GM13976 (cell line): Measurements from ENCODE around the gene CCDC141.

Experiments used
- DNase-seq: peaks from one replicate; pipeline ENCODE4 v3.0.0; 2012; ENCODE audit warnings: low spot score
- CTCF ChIP-seq: IDR thresholded peaks from 2 replicates; pipeline ENCODE4 v1.5.1; 2012; ENCODE audit warnings: borderline replicate concordance, mild to moderate bottlenecking; ENCODE audit not compliant: insufficient read depth; ENCODE audit errors: extremely low read depth, missing control alignments, control extremely low read depth
- in situ Hi-C: fragments of 300-500 bp; cut with MboI; formaldehyde crosslinking; loops from one replicate; pipeline ENCODE4 v1.12.0; 2022; ENCODE audit warnings: low sequenced_read_pairs, mixed read lengths, inconsistent platforms; ENCODE audit not compliant: unreplicated experiment

CCDC141 gene

GRCh38 chr2:178844701-178845100, 205.2 kb downstream of the CCDC141 start:
- in situ Hi-C loops = no loop called here
- no peak for TF ChIP-seq CTCF
- DNase-seq = no peak

- no peak for TF ChIP-seq CTCF
- DNase-seq = no peak
- in situ Hi-C loops = no loop called here
These were observed 205.7 kb downstream of the CCDC141 start for GRCh38 chr2:178844269-178844668.

GRCh38 chr2:178843697-178844096, 206.2 kb downstream of the CCDC141 start:
- no peak for DNase-seq
- in situ Hi-C loops = no loop called here
- no peak for TF ChIP-seq CTCF

GRCh38 chr2:178836807-178837206, 213.1 kb downstream of the CCDC141 start:
- no peak for TF ChIP-seq CTCF
- in situ Hi-C loops = no loop called here
- no peak for DNase-seq

- no peak for DNase-seq
- in situ Hi-C loops = no loop called here
- TF ChIP-seq CTCF = no peak
These were observed 215.9 kb downstream of the CCDC141 start for GRCh38 chr2:178834086-178834485.

GRCh38 chr2:178833382-178833781, 216.6 kb downstream of the CCDC141 start:
- TF ChIP-seq CTCF = no peak
- DNase-seq = no peak
- in situ Hi-C loops = no loop called here

- in situ Hi-C loops = no loop called here
- no peak for DNase-seq
- TF ChIP-seq CTCF = no peak
These were observed 219.5 kb downstream of the CCDC141 start for GRCh38 chr2:178830451-178830850.
